Large intestine (tissue), 1 donor: ENCODE results near the gene SLC6A6. TPM values are rescaled to one million over a fixed set of nuclear protein-coding genes. Genes with fewer than 3 reads are reported as not detected.

Experiments
- polyA plus RNA-seq: library from polyadenylated mRNA; unstranded; fragments of 120-200 nt; gene quantifications from one replicate; pipeline ENCODE4 v1.2.1, GENCODE V29; 2013

SLC6A6 gene
- polyA plus RNA-seq, 1 donor = 16.4 TPM

Other genes starting within 250 kb of the SLC6A6 start
- gene XPC, start 224.0 kb upstream of the SLC6A6 start, polyA plus RNA-seq = 35.4 TPM
- gene LSM3, start 223.8 kb upstream of the SLC6A6 start, polyA plus RNA-seq = 13.7 TPM
- 1.1 TPM for gene GRIP2, start 137.7 kb downstream of the SLC6A6 start, polyA plus RNA-seq
- gene CCDC174, start 249.2 kb downstream of the SLC6A6 start, polyA plus RNA-seq = 23.8 TPM